Testis (tissue), 2 donors: ENCODE measurements around the gene FTSJ3.

Experiments used
- CTCF ChIP-seq, 3 experiments: fragments of 450-650 bp in 2 of 3; fragments of 200-600 bp in 1 of 3; sonication (generic) in 1 of 3; IDR thresholded peaks; one replicate each; pipeline ENCODE4 v1.5.1; 2016 to 2019; ENCODE audit warnings: antibody characterized with exemption in 3 of 3, mild to moderate bottlenecking in 2 of 3, moderate library complexity in 1 of 3
- POLR2A ChIP-seq: fragments of 450-650 bp; IDR thresholded peaks from one replicate; pipeline ENCODE4 v1.6.1; 2017; ENCODE audit warnings: antibody characterized with exemption, mild to moderate bottlenecking, moderate library complexity

DNA sequence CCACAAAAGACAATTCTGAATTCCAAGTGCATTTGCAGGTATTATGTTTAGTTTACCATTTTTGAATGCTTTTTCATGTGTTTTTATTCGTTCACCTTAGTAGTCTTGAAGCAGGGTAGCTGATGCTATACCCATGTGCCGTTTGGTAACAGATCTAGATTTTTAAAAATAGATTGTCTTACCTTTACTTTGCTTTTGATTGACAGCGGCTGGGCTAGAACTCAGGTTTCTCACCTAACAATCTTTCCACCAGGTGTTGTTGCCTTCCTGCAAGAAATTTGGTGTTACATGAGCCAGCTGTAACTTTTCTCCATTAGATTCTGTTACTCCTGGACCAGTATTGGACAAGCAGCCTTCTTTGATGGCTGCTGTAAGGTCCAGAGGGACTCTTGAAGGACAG, 1.5 kb upstream of the FTSJ3 start:
- no peak for TF ChIP-seq CTCF (IDR thresholded peaks at IDR 0.05)
- TF ChIP-seq POLR2A = no peak
